ENCODE measurements around the gene PLXND1.

GRCh38 chr3:129593230-129593594 is 13.3 kb downstream of the PLXND1 start:
- TF ChIP-seq CTCF (IDR thresholded peaks at IDR 0.05) (no peak), EP300 (IDR thresholded peaks at IDR 0.05) (no peak)
